Measurements from ENCODE around the gene PTP4A1. TPM values are rescaled to one million over a fixed set of nuclear protein-coding genes. Genes with fewer than 3 reads are reported as not detected.
A peak's percentile ranks its signal among the peaks of the same experiment; 100 is the strongest.

Gene PTP4A1
- total RNA-seq, 6 experiments from 2014 or later, result 147 to 342 (median 225) TPM

DNA sequence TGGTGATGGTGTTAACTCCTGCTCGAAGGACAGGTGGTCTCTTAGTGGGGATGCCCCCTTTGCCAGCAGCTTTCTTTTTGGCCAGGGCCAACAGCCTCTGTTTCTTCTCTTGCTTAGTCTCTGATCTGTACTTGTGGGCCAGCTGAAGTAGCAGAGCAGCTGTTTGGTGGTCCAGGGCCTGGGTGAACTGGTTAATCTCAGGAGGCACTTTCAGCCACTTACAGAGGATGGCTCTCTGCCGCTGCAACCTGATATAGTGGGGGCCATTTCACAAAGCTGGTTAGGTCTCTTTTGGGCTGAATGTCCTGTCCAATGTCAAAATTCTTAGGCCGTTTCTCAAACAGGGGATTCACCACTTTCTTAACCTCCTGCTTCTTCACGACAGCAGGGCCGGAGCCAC lies 23.2 kb upstream of the PTP4A1 start:
- Histone ChIP-seq H3K4me3 (no peak overlapping the region), H3K27ac (no peak overlapping the region), H3K27me3 (no peaks in the 10 kb centered on the region), H3K4me1 (no peaks in the 10 kb centered on the region), H3K9me3 (no peaks in the 10 kb centered on the region), H3K36me3 (no peaks in the 10 kb centered on the region)
- no peak for TF ChIP-seq POLR2A (IDR thresholded peaks at IDR 0.05)
- TF ChIP-seq, protein P1, sequence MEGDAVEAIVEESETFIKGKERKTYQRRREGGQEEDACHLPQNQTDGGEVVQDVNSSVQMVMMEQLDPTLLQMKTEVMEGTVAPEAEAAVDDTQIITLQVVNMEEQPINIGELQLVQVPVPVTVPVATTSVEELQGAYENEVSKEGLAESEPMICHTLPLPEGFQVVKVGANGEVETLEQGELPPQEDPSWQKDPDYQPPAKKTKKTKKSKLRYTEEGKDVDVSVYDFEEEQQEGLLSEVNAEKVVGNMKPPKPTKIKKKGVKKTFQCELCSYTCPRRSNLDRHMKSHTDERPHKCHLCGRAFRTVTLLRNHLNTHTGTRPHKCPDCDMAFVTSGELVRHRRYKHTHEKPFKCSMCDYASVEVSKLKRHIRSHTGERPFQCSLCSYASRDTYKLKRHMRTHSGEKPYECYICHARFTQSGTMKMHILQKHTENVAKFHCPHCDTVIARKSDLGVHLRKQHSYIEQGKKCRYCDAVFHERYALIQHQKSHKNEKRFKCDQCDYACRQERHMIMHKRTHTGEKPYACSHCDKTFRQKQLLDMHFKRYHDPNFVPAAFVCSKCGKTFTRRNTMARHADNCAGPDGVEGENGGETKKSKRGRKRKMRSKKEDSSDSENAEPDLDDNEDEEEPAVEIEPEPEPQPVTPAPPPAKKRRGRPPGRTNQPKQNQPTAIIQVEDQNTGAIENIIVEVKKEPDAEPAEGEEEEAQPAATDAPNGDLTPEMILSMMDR (IDR thresholded peaks at IDR 0.05), result no peak
- DNase-seq (no peak), ATAC-seq (no peak)
- WGBS (ENCODE audit: insufficient coverage, low coverage, low lambda C conversion rate, missing lambda C conversion rate), result 83% methylated on average over 4 of the region's 5 CpGs
- intact Hi-C loops (cut with DNase I), result no loop called here

DNA sequence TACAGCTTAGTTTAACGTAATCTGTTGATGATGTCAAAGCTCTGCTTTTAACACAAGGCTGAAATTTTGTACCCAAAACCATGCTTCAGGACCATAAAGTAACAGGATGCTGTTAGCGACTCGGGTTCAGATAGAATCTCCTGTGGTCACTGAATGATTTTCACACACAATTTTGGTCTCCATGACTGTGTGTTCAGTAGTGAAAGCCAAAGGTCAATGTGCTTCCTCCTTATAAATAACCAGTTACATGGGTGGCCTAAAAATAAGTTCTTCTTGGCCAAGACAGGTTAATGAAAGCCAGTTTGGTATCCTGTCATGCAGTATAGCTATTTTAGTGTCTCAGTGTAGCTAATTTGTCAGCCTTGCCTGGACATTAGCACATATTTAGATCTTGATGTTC lies 19.1 kb upstream of the PTP4A1 start:
- H3K4me1 ChIP-seq, result no peaks in the 10 kb centered on the region
- H3K9me3 ChIP-seq, result no peaks in the 10 kb centered on the region
- no peaks in the 10 kb centered on the region for H3K36me3 ChIP-seq
- TF ChIP-seq POLR2A (IDR thresholded peaks at IDR 0.05), result no peak
- TF ChIP-seq, protein P1 (IDR thresholded peaks at IDR 0.05), result no peak
- 79% methylated on average over 3 of the region's 3 CpGs for WGBS (ENCODE audit: insufficient coverage, low coverage, low lambda C conversion rate, missing lambda C conversion rate)
- DNase-seq (no peak), ATAC-seq (peak in 3 of 4 donors; percentile 29 to 57 (median 40))
- H3K27ac ChIP-seq, result no peak overlapping the region
- no peaks in the 10 kb centered on the region for H3K27me3 ChIP-seq
- H3K4me3 ChIP-seq, result no peak overlapping the region
- intact Hi-C loops (cut with DNase I), result no loop called here

- no peaks in the 10 kb centered on the region for H3K27me3 ChIP-seq
- ATAC-seq, result no peak
- H3K4me3 ChIP-seq, result no peak overlapping the region
- no peak for DNase-seq
- no peaks in the 10 kb centered on the region for H3K4me1 ChIP-seq
- WGBS (ENCODE audit: insufficient coverage, low coverage, low lambda C conversion rate, missing lambda C conversion rate), result 86% methylated on average over 1 of the region's 1 CpG
- no peak overlapping the region for H3K27ac ChIP-seq
- H3K9me3 ChIP-seq, result no peaks in the 10 kb centered on the region
- TF ChIP-seq POLR2A (IDR thresholded peaks at IDR 0.05), result no peak
- TF ChIP-seq, protein P1 (IDR thresholded peaks at IDR 0.05), result no peak
- intact Hi-C loops (cut with DNase I), result no loop called here
- H3K36me3 ChIP-seq, result no peaks in the 10 kb centered on the region
Observed at GRCh38 chr6:63553900-63554299, 18.4 kb upstream of the PTP4A1 start.

DNA sequence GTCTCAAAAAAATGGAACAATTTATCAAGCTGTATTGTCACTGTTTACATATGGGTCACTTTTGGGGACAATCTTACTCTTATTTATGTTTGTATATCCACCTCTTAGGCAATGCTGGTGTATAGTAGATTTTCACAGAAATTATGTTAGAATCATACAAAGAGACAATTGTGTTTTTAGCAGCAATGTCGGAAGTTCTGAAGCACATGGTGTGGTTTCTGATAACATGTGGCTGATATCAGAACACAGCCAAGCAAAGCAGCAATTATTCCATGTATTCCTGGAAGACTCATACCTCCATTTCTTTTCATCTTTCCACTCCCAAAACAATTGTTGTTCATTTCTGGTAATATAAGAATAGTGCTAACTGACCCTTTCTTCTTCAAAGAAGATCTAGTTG lies 17.5 kb upstream of the PTP4A1 start:
- ATAC-seq (no peak), DNase-seq (no peak)
- Histone ChIP-seq H3K36me3 (no peaks in the 10 kb centered on the region), H3K9me3 (no peaks in the 10 kb centered on the region), H3K4me3 (no peak overlapping the region), H3K27ac (no peak overlapping the region), H3K4me1 (no peaks in the 10 kb centered on the region), H3K27me3 (no peaks in the 10 kb centered on the region)
- intact Hi-C loops (cut with DNase I), result no loop called here
- no peak for TF ChIP-seq POLR2A (IDR thresholded peaks at IDR 0.05)
- TF ChIP-seq, protein P1 (IDR thresholded peaks at IDR 0.05), result no peak
- 89% methylated on average over 1 of the region's 1 CpG for WGBS (ENCODE audit: insufficient coverage, low coverage, low lambda C conversion rate, missing lambda C conversion rate)

DNA sequence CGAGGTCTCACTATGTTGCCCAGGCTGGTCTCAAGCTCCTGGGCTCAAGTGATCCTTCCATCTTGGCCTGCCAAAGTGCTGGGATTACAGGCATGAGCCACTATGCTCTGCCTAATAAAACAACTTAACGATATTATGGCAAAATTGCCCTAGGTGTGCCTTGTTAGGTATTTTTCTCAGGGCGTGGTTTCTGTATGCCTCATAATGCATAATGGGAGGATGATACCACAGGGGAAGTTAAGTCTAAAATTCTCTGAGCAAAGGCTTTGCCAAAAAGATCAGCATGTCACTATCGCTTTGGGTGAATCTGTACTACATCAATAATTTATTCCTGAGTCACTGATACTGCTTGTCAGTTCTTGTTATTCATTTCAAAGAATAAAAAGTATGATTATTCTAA lies 15.9 kb upstream of the PTP4A1 start:
- no peak for ATAC-seq
- Histone ChIP-seq H3K27me3 (no peaks in the 10 kb centered on the region), H3K9me3 (no peaks in the 10 kb centered on the region), H3K4me3 (no peak overlapping the region), H3K4me1 (peaks cover 0 to 9% (median 4%) of the 10 kb centered on the region in 4 donors), H3K36me3 (no peaks in the 10 kb centered on the region), H3K27ac (no peak overlapping the region)
- intact Hi-C loops (cut with DNase I), result no loop called here
- TF ChIP-seq POLR2A (IDR thresholded peaks at IDR 0.05), result no peak
- TF ChIP-seq, protein P1 (IDR thresholded peaks at IDR 0.05), result no peak
- no peak for DNase-seq
- 95% methylated on average over 4 of the region's 4 CpGs for WGBS (ENCODE audit: insufficient coverage, low coverage, low lambda C conversion rate, missing lambda C conversion rate)
